Neural cell (in vitro differentiated cells): ENCODE results near the gene ODC1.

Experiments used
- EZH2 ChIP-seq: fragments of 200-600, 300-800 bp; shearing (Covaris generic), sonication (generic); IDR thresholded peaks from 2 replicates; pipeline ENCODE4 v1.6.1; 2014; ENCODE audit warnings: antibody characterized with exemption, low read length, borderline replicate concordance, mild to moderate bottlenecking; ENCODE audit not compliant: insufficient read depth, poor library complexity, severe bottlenecking
- POLR2AphosphoS5 ChIP-seq: IDR thresholded peaks from 2 replicates; pipeline ENCODE4 v1.6.1; 2012
- RAD21 ChIP-seq: fragments of 450-650 bp; conservative IDR thresholded peaks from 2 replicates; pipeline ENCODE4 v1.6.1; 2014; ENCODE audit warnings: antibody characterized with exemption, mild to moderate bottlenecking, moderate library complexity
- SMC3 ChIP-seq: fragments of 450-650 bp; conservative IDR thresholded peaks from 2 replicates; pipeline ENCODE4 v1.6.1; 2014; ENCODE audit warnings: antibody characterized with exemption, mild to moderate bottlenecking, moderate library complexity; ENCODE audit not compliant: poor library complexity
- TAF1 ChIP-seq: IDR thresholded peaks from 2 replicates; pipeline ENCODE4 v1.6.1; 2012; ENCODE audit warnings: low read depth
- TF ChIP-seq, protein P1 (sequence below): fragments of 450-650 bp; IDR thresholded peaks from 2 replicates; pipeline ENCODE4 v1.5.1; 2014; ENCODE audit warnings: antibody characterized with exemption, mild to moderate bottlenecking, moderate library complexity; ENCODE audit not compliant: poor library complexity, severe bottlenecking

DNA sequence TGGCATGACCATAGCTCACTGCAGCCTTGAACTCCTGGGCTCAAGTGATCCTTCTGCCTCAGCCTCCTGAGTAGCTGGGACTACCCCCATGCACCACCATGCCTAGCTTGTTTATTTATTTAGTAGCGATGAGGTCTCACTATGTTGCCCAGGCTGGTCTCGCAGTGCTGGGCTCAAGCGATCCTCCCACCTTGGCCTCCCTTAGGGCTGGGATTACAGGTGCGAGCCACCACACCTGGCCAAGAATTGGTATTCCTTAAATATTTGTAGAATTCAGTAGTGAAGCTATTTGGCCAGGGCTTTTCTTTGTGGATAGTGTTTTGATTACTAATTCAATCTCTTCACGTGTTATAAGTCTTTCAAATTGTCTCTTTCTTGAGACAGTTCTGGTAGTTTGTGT, 56.0 kb downstream of the ODC1 start:
- TF ChIP-seq POLR2AphosphoS5: no peak
- TF ChIP-seq, protein P1, sequence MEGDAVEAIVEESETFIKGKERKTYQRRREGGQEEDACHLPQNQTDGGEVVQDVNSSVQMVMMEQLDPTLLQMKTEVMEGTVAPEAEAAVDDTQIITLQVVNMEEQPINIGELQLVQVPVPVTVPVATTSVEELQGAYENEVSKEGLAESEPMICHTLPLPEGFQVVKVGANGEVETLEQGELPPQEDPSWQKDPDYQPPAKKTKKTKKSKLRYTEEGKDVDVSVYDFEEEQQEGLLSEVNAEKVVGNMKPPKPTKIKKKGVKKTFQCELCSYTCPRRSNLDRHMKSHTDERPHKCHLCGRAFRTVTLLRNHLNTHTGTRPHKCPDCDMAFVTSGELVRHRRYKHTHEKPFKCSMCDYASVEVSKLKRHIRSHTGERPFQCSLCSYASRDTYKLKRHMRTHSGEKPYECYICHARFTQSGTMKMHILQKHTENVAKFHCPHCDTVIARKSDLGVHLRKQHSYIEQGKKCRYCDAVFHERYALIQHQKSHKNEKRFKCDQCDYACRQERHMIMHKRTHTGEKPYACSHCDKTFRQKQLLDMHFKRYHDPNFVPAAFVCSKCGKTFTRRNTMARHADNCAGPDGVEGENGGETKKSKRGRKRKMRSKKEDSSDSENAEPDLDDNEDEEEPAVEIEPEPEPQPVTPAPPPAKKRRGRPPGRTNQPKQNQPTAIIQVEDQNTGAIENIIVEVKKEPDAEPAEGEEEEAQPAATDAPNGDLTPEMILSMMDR: no peak
- TF ChIP-seq TAF1: no peak
- TF ChIP-seq RAD21: no peak
- no peak for TF ChIP-seq EZH2
- TF ChIP-seq SMC3: no peak
